ENCODE data around the gene CNPPD1.
"Not testable (repeated sequence)": the region's sequence is repeated elsewhere in the genome, so short reads cannot be mapped to it uniquely, and the experiment has no call there.

Gene CNPPD1

DNA sequence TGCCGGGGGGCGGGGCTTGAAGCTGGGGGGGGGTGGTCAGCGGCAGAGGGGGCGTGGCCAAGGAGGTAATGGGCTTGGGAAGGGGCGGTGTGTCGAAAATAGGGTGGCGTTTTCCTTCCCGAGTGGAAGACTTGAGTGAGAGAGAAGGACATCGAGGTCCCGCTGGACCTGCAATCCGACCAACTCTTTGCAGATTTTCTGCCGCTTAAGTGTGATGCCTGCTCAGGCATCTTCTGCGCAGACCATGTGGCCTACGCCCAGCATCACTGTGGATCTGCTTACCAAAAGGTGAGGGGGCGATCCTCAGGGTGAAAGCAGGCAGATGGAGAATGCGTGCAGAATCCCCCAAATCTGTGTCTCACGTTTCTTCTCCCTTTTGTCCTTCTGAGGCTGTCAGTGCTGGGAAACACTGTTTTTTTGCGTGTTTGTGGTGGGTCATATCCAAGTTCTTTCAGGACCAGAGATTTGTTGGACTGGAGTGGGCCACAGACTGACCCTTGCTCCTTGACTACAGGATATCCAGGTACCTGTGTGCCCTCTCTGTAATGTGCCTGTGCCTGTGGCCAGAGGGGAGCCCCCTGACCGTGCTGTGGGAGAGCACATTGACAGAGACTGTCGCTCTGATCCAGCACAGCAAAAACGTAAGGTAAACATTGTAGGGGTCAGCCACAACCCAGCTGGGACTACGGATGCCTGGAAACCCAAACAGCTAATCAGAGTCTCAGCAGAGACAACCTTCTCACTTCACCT lies 30.6 kb upstream of the CNPPD1 start:
- TF ChIP-seq, protein P1, sequence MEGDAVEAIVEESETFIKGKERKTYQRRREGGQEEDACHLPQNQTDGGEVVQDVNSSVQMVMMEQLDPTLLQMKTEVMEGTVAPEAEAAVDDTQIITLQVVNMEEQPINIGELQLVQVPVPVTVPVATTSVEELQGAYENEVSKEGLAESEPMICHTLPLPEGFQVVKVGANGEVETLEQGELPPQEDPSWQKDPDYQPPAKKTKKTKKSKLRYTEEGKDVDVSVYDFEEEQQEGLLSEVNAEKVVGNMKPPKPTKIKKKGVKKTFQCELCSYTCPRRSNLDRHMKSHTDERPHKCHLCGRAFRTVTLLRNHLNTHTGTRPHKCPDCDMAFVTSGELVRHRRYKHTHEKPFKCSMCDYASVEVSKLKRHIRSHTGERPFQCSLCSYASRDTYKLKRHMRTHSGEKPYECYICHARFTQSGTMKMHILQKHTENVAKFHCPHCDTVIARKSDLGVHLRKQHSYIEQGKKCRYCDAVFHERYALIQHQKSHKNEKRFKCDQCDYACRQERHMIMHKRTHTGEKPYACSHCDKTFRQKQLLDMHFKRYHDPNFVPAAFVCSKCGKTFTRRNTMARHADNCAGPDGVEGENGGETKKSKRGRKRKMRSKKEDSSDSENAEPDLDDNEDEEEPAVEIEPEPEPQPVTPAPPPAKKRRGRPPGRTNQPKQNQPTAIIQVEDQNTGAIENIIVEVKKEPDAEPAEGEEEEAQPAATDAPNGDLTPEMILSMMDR (IDR thresholded peaks at IDR 0.05; ENCODE audit: low read length, missing control alignments), result no peak
- no peak for DNase-seq (ENCODE audit: low read depth)
- peak overlapping the region; percentile 73 for H3K4me3 ChIP-seq (replicated peaks; ENCODE audit: low read depth, low read length)

DNA sequence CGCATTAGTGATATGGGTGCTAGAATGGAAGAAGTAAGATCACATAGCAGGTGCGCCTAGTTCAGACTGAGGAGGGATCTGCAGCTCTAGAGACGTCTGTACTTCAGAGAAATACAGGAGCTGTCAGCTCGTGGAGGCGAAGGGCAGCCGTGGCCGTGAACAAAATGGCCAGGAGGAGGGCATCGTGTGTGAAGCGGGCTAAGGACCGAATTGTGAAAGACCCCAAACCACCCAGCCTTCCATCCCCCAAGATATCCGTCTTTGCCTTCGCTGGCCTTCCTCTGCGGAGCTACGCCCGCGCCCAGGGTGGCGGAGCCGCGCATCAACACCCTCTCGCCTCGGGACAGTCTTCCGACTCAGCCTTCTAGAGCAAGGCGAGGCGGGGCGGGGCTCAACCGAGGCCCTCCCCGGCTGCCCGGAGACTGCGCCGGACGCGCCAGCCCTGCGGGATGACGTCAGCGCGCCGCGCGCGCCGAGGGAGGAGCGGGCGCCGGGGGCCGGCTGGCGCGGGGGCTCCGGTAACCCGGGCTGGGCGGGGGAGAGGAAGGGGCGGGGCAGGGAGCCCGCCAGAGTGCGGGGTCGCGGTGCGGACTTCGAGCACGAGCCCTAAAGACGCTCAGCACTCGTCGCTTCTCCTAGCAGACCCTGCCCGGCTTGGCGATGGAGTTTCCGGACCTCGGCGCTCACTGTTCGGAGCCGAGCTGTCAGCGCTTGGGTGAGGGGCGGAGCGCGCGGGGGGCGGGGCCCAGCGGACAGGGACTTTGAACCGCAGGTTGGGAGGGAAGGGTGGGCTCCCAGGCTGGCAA lies 29.8 kb upstream of the CNPPD1 start, which contains the start of gene ZFAND2B:
TSS of gene ZFAND2B (plus strand) at position 455 of the 806 bp plus-strand sequence. CDS start at position 661, 206 bp downstream.
- peak within 1 kb of the TSS; percentile 73 for H3K4me3 ChIP-seq (replicated peaks; ENCODE audit: low read depth, low read length)
- TF ChIP-seq, protein P1 (IDR thresholded peaks at IDR 0.05; ENCODE audit: low read length, missing control alignments), result peak; percentile 1
- peak; percentile 92 for DNase-seq (ENCODE audit: low read depth)

DNA sequence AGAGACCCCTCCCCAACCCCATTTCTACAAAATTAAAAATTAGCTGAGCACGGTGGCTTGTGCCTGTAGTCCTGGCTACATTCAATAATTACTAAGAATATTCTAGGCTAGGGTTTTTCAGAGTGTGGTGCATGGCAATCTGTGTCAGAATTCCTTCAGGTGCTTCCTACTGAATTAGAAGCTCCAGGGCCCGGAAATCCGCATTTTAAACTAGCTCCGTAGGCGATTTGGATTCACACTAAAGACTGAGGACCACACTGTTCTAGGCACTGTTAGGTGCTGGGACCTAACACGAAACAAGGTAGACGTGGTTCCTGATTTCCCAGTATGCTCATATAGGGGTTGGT lies 29.2 kb upstream of the CNPPD1 start:
- H3K4me3 ChIP-seq (replicated peaks; ENCODE audit: low read depth, low read length), result peak overlapping the region; percentile 73
- TF ChIP-seq, protein P1 (IDR thresholded peaks at IDR 0.05; ENCODE audit: low read length, missing control alignments), result no peak
- DNase-seq (ENCODE audit: low read depth), result no peak

DNA sequence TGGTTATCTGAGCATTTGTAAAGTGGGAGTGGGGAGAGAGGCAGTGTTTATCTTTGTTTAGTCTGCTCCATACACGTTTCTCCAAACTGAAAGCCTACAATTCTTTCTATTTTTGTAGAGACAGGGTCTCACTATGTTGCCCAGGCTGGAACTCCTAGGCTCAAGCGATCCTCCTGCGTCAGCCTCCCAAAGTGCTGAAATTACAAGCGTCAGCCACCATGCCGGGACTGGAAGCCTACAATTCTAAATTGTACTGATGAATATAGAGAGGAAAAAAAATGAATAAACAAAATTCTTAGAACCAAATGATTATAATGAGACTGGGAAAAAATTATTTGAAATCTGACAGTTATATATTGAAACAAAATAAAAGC lies 28.4 kb upstream of the CNPPD1 start:
- no peak overlapping the region for H3K4me3 ChIP-seq (replicated peaks; ENCODE audit: low read depth, low read length)
- no peak for DNase-seq (ENCODE audit: low read depth)
- TF ChIP-seq, protein P1 (IDR thresholded peaks at IDR 0.05; ENCODE audit: low read length, missing control alignments), result no peak

DNA sequence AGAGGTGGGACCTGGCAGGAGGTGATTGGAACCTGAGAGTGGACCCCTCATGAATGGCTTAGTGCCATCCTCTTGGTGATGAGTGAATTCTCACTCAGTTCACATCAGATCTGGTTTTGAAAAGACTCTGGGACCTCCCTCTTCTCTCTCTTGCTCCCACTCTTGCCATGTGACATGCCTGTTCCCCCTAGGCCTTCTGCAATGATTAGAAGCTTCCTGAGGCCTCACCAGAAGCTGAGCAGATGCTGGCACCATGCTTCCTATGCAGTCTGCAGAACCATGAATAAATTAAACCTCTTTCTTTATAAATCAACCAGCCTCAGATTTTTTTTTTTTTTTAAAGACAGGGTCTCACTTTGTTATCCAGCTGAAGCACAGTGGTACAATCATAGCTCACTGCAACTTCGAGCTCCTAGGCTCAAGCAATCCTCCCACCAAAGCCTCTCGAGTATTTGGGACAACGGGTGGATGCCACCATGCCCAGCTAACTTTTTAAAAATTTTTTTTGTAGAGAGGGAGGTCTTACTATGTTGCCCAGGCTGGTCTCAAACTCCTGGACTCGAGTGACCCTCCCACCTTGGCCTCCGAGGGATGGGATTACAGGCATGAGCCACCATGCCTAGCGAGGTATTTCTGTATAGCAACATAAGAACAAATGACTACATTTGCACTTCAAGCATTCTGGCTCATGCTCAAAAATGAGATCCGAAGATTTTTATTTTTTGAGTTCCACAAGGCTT lies 27.9 kb upstream of the CNPPD1 start:
- no peak overlapping the region for H3K4me3 ChIP-seq (replicated peaks; ENCODE audit: low read depth, low read length)
- TF ChIP-seq, protein P1 (IDR thresholded peaks at IDR 0.05; ENCODE audit: low read length, missing control alignments), result no peak
- no peak for DNase-seq (ENCODE audit: low read depth)

DNA sequence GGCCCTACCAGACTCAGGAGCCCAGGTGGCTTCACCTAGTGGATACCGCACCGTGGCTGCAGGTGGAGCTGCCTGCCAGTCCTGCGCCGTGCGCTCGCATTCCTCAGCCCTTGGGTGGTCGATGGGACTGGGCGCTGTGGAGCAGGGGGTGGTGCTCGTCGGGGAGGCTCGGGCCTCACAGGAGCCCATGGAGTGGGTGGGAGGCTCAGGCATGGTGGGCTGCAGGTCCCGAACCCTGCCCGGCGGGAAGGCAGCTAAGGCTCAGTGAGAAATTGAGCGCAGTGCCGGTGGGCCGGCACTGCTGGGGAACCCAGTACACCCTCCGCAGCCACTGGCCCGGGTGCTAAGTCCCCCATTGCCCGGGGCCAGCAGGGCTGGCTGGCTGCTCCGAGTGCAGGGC lies 24.6 kb upstream of the CNPPD1 start:
- not testable (repeated sequence) for DNase-seq (ENCODE audit: low read depth); H3K4me3 ChIP-seq (replicated peaks; ENCODE audit: low read depth, low read length)

DNA sequence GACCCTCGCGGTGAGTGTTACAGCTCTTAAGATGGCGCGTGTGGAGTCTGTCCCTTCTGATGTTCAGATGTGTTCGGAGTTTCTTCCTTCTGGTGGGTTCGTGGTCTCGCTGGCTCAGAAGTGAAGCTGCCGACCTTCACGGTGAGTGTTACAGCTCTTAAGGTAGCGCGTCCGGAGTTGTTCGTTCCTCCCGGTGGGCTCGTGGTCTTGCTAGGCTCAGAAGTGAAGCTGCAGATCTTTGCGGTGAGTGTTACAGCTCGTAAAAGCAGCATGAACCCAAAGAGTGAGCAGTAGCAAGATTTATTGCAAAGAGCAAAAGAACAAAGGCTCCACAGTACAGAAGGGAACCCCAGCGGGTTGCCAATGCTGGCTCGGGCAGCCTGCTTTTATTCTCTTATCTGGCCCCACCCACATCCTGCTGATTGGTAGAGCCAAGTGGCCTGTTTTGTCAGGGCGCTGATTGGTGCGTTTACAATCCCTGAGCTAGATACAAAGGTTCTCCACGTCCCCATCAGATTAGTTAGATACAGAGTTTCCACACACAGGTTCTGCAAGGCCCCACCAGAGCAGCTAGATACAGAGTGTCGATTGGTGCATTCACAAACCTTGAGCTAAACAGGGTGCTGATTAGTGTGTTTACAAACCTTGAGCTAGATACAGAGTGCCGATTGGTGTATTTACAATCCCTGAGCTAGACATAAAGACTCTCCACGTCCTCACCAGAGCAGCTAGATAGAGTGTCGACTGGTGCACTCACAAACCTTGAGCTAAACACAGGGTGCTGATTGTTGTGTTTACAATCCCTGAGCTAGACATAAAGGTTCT lies 24.0 kb upstream of the CNPPD1 start:
- not testable (repeated sequence) for H3K4me3 ChIP-seq (replicated peaks; ENCODE audit: low read depth, low read length); DNase-seq (ENCODE audit: low read depth)
